GM19238 (cell line): ENCODE measurements around the gene KLK10.

Experiments used
- DNase-seq: peaks from one replicate; pipeline ENCODE4 v3.0.0; 2011; ENCODE audit warnings: low spot score; ENCODE audit not compliant: insufficient read length

The KLK10 gene

DNA sequence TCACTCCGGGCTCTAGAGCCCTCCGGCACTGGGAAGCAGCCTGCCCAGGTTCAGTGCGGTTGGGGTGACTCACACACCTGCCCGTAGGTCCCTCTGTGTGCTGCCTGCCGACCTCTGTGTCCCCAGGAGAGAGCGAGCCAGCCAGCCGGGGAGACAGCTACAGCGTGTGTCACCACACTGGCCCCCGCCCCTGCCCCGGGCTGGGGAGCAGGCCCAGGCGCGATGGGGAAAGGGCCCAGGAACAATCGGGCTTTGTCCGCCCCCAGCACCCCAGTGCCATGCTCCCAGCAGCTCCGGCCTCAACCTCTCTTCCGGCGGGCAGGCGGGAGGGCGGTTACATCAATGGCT lies 50.1 kb downstream of the KLK10 start, which contains the start of gene KLK6:
Gene KLK6, minus strand, starts transcription at position 179 of the 348 bp plus-strand sequence. CDS start 1,487 bp downstream, outside the sequence.
- DNase-seq: no peak

DNA sequence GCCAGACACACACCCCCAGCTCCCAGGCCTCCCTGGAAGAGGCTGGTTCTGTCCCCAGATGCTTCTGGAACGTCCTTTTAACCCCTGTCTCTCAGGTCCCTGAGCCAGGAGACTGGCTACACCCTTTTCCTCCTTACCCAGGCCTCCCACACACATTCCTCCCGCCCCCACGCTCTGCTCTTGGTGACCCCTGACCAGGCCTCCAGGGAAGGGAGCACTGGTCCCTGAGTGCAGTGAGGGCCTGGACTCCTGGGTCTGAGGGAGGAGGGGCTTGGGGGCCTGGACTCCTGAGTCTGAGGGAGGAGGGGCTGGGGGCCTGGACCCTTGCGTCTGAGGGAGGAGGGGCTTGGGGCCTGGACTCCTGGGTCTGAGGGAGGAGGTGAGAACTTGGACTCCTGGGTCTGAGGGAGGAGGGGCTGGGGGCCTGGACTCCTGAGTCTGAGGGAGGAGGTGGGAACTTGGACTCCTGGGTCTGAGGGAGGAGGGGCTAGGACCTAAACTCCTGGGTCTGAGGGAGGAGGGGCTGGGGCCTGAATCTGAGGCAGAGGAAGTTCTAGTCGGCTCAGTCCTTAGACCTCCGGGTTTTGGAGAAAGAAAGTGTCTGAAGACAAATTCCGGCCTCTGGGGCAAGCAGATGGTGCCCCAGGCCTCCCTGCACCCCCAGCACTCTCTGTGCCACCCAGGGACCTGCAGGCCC lies 50.6 kb downstream of the KLK10 start:
- DNase-seq: no peak

DNA sequence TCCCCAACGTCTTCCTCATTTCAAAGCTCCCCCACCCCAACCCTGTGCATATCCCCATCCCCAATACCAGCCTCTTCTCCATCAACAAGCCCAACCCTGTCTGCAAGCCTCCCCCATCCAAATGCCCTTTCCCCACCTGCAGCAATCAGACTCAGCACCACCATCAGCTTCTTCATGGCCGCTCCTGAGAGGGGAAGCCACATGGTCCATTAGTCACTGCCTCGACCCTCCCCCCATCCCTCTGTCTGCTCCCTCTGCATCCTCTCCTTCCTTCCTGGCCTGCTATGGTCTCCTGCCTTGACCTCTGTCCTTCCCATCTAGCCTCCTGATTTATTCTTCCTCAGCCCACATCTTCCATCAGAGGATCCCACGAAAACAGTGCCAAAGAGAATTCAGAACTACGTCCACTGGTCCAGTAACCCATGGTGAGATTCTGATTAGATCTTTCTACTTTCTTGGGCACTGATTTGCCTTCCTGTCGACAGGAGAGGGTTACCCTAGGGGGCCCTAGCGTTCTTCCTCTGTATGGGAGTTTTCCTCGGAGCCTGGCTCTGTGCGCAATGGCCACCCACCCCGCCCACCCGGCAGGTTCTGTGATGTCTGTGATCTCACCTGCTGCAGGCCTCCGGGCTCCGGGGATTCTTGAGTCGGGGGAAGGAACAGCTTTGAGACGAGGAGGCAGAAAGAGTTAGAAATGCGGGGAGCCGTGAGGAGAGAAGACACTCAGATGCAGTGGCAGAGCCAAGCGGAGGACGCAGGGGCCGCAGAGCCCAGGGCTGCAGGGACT lies 51.4 kb downstream of the KLK10 start:
- no peak for DNase-seq

DNA sequence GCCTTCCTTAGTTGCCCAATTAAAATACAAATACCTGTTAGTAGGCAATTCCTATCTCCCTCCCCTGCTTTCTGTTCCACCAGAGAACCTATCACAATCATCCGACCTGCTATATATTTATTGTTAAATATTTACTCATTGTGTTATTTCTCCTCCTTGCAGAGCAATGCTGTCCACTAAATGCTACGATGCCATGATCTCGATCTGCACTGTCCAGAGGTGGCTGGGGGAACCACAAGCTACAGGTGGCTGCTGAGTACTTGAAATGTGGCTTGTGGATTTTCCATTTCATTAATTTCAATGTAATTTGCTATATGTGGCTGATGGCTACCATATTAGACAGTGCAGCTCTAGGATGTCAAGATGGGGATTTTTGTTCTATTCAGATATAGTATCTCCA lies 55.2 kb downstream of the KLK10 start:
- no peak for DNase-seq

DNA sequence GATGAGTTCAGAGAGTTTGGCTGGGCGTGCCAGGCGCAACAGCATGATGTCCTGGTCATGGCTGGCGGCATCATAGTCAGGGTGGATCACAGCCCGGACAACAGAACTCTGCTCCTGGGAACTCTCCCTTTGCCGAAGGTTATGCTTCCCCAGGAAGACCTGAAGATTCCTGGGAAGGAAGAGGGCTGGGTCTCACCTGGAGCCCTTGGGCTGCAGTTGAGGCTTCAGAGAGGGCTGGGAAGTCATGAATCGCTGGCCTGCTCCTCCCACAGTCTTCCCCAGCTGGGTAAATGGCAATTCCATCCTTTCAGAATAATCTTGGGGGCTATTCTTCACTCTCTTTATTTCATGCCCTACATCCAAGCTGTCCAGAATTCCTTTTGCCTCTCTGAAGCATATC lies 56.1 kb downstream of the KLK10 start:
- no peak for DNase-seq
